HepG2 (cell line): ENCODE results near the gene LSM5. TPM values are rescaled to one million over a fixed set of nuclear protein-coding genes. Genes with fewer than 3 reads are reported as not detected.

Experiments used
- AHR ChIP-seq: IDR thresholded peaks from 2 replicates; pipeline ENCODE4 v1.6.1; 2018; ENCODE audit warnings: missing genetic modification reagents, missing compliant biosample characterization
- CSRNP1 ChIP-seq: sonication (generic); formaldehyde crosslinking; IDR thresholded peaks from 2 replicates; pipeline ENCODE4 v1.8.1; 2023; ENCODE audit warnings: mild to moderate bottlenecking, missing genetic modification reagents
- DNMT1 ChIP-seq: sonication (generic); formaldehyde crosslinking; IDR thresholded peaks from 2 replicates; pipeline ENCODE4 v1.5.1; 2020; ENCODE audit warnings: mild to moderate bottlenecking, missing genetic modification reagents
- ETV5 ChIP-seq: IDR thresholded peaks from 2 replicates; pipeline ENCODE4 v1.6.1; 2018; ENCODE audit warnings: missing biosample characterization, missing genetic modification reagents, inconsistent platforms, borderline replicate concordance
- GLMP ChIP-seq: sonication (generic); formaldehyde crosslinking; IDR thresholded peaks from 2 replicates; pipeline ENCODE4 v1.9.0; 2021; ENCODE audit warnings: missing genetic modification reagents, mild to moderate bottlenecking, borderline replicate concordance
- JARID2 ChIP-seq: sonication (generic); formaldehyde crosslinking; IDR thresholded peaks from 2 replicates; pipeline ENCODE4 v1.8.1; 2023; ENCODE audit warnings: missing genetic modification reagents, inconsistent platforms; ENCODE audit not compliant: insufficient replicate concordance
- KAT7 ChIP-seq: IDR thresholded peaks from 2 replicates; pipeline ENCODE4 v1.6.1; 2018; ENCODE audit warnings: borderline replicate concordance, missing compliant biosample characterization
- KDM3A ChIP-seq: IDR thresholded peaks from 2 replicates; pipeline ENCODE4 v1.6.1; 2018; ENCODE audit warnings: low read depth, missing compliant biosample characterization
- MAFK ChIP-seq, 2 experiments: IDR thresholded peaks in 1 of 2; conservative IDR thresholded peaks in 1 of 2; 2 replicates each; pipeline ENCODE4 v1.6.1; 2011; ENCODE audit warnings: improper control_type of control experiment in 2 of 2, low read length in 2 of 2
- MBD4 ChIP-seq: IDR thresholded peaks from 2 replicates; pipeline ENCODE4 v1.6.1; 2012; ENCODE audit warnings: low read length, inconsistent platforms, borderline replicate concordance
- MXD1 ChIP-seq: sonication (generic); formaldehyde crosslinking; IDR thresholded peaks from 2 replicates; pipeline ENCODE4 v1.4.0; 2020; ENCODE audit warnings: mild to moderate bottlenecking, missing genetic modification reagents
- NR2F1 ChIP-seq, 2 experiments: fragments of 450-650 bp in 1 of 2; formaldehyde crosslinking in 1 of 2; IDR thresholded peaks; 2 replicates each; pipeline versions ENCODE4 v1.5.0 to v1.6.1; 2016 to 2020; ENCODE audit warnings: mild to moderate bottlenecking in 1 of 2, missing compliant biosample characterization in 1 of 2, missing genetic modification reagents in 1 of 2, moderate library complexity in 1 of 2
- PBX2 ChIP-seq: IDR thresholded peaks from 2 replicates; pipeline ENCODE4 v1.6.1; 2016; ENCODE audit warnings: control low read depth
- RELA ChIP-seq: sonication (generic); formaldehyde crosslinking; IDR thresholded peaks from 2 replicates; pipeline ENCODE4 v1.4.0; 2020; ENCODE audit warnings: missing genetic modification reagents
- SIN3A ChIP-seq: IDR thresholded peaks from 2 replicates; pipeline ENCODE4 v1.6.1; 2011; ENCODE audit warnings: low read depth, mild to moderate bottlenecking, control low read depth, low read length, borderline replicate concordance
- SOX5 ChIP-seq: IDR thresholded peaks from 2 replicates; pipeline ENCODE4 v1.6.1; 2016; ENCODE audit warnings: borderline replicate concordance
- SP1 ChIP-seq, 2 experiments: fragments of 450-650 bp in 1 of 2; sonication (generic) in 1 of 2; formaldehyde crosslinking in 1 of 2; IDR thresholded peaks; 2 replicates each; pipeline versions ENCODE4 v1.4.0 to v1.6.1; 2016 to 2020; ENCODE audit warnings: missing genetic modification reagents in 1 of 2
- SP4 ChIP-seq: sonication (generic); formaldehyde crosslinking; IDR thresholded peaks from 2 replicates; pipeline ENCODE4 v1.8.1; 2023; ENCODE audit warnings: mild to moderate bottlenecking, missing genetic modification reagents
- ZFP1 ChIP-seq: IDR thresholded peaks from 2 replicates; pipeline ENCODE4 v1.6.1; 2016
- ZNF230 ChIP-seq: sonication (generic); formaldehyde crosslinking; IDR thresholded peaks from 2 replicates; pipeline ENCODE4 v1.4.0; 2020; ENCODE audit warnings: mild to moderate bottlenecking, missing genetic modification reagents
- ZNF292 ChIP-seq: sonication (generic); formaldehyde crosslinking; IDR thresholded peaks from 2 replicates; pipeline ENCODE4 v1.8.1; 2022; ENCODE audit warnings: mild to moderate bottlenecking, low read depth, missing genetic modification reagents, borderline replicate concordance
- ZNF331 ChIP-seq: sonication (generic); formaldehyde crosslinking; IDR thresholded peaks from 2 replicates; pipeline ENCODE4 v1.4.0; 2020; ENCODE audit warnings: missing genetic modification reagents
- ZNF484 ChIP-seq: sonication (generic); formaldehyde crosslinking; IDR thresholded peaks from 2 replicates; pipeline ENCODE4 v1.5.1; 2020; ENCODE audit warnings: mild to moderate bottlenecking, low read depth, missing genetic modification reagents, borderline replicate concordance
- ZNF598 ChIP-seq: sonication (generic); formaldehyde crosslinking; IDR thresholded peaks from 2 replicates; pipeline ENCODE4 v1.5.1; 2020; ENCODE audit warnings: mild to moderate bottlenecking, missing genetic modification reagents, borderline replicate concordance
- ZNF605 ChIP-seq: sonication (generic); formaldehyde crosslinking; IDR thresholded peaks from 2 replicates; pipeline ENCODE4 v1.8.0; 2022; ENCODE audit warnings: mild to moderate bottlenecking, missing genetic modification reagents
- ZNF652 ChIP-seq: IDR thresholded peaks from 2 replicates; pipeline ENCODE4 v1.6.1; 2016; ENCODE audit warnings: low read depth, borderline replicate concordance
- ZNF746 ChIP-seq: sonication (generic); formaldehyde crosslinking; IDR thresholded peaks from 2 replicates; pipeline ENCODE4 v1.8.0; 2022; ENCODE audit warnings: mild to moderate bottlenecking, missing genetic modification reagents
- polyA plus RNA-seq, 8 experiments: library from polyadenylated mRNA; depleted of rRNA in 3 of 8; stranded (reverse) in 7 of 8; unstranded in 1 of 8; fragments of >200 nt; fragmentation: Illumina TruSeq in 4 of 8; extraction: Trizol in 4 of 8; gene quantifications; 2 replicates each; pipeline versions ENCODE4 v1.2.1 to v1.2.3, GENCODE V29; 2011 to 2016; ENCODE audit warnings: low read depth in 4 of 8, missing spikeins in 1 of 8, mixed read lengths in 1 of 8; ENCODE audit not compliant: insufficient read depth in 1 of 8
- total RNA-seq, 5 experiments: library from RNA; depleted of rRNA; stranded (reverse); fragments of >200 nt; fragmentation: Illumina TruSeq; extraction: Trizol; gene quantifications; 2 replicates each; pipeline ENCODE4 v1.2.3, GENCODE V29; 2016; ENCODE audit warnings: low read depth in 1 of 5

Gene LSM5
- total and polyA plus RNA-seq, 2 of the 13 experiments (the other 11 are each of a cell fraction or from before 2014, with no cell fraction given), result 30.3 to 183 TPM

- TF ChIP-seq ZNF331 (CRISPR knock-in tag) (peak; percentile 93), ZNF598 (CRISPR knock-in tag) (peak; percentile 83; the same call in 1 of the 2 replicates), MAFK (conservative IDR thresholded peaks at IDR 0.05 in 1 of 2, IDR thresholded peaks at IDR 0.05 in 1 of 2; ENCODE audit: low read length in 2 of 2) (peak in 1 of 2 experiments; percentile 30; a peak in 1 of 4 replicates), DNMT1 (0 out of 2 replicates have a peak, but pooled peaks have one; percentile 72), ZNF292 (CRISPR knock-in tag) (0 out of 2 replicates have a peak, but pooled peaks have one; percentile 40), MBD4 (no peak), JARID2 (peak; percentile 60), ZNF230 (CRISPR knock-in tag) (peak; percentile 95), ZNF652 (CRISPR knock-in tag) (no peak), NR2F1 (CRISPR knock-in tag; IDR thresholded peaks at IDR 0.05) (no peak), ZNF605 (peak; percentile 83), PBX2 (CRISPR knock-in tag) (no peak), SIN3A (peak; percentile 99), SOX5 (peak; percentile 65; the same call in 1 of the 2 replicates), ZNF484 (CRISPR knock-in tag) (0 out of 2 replicates have a peak, but pooled peaks have one; percentile 36), KDM3A (CRISPR knock-in tag) (peak; percentile 85), ZNF746 (CRISPR knock-in tag) (peak; percentile 78), ZFP1 (CRISPR knock-in tag) (peak; percentile 79), ETV5 (CRISPR knock-in tag) (peak; percentile 96), SP1 (IDR thresholded peaks at IDR 0.05) (no peak), SP1 (CRISPR knock-in tag; IDR thresholded peaks at IDR 0.05) (peak; percentile 60), KAT7 (CRISPR knock-in tag) (peak; percentile 96), SP4 (CRISPR knock-in tag) (peak; percentile 73), CSRNP1 (CRISPR knock-in tag) (peak; percentile 58; the same call in 1 of the 2 replicates), MXD1 (CRISPR knock-in tag) (peak; percentile 85), RELA (CRISPR knock-in tag) (peak; percentile 73; the same call in 1 of the 2 replicates), AHR (CRISPR knock-in tag) (peak; percentile 98), GLMP (CRISPR knock-in tag) (no peak)
These were observed at the start of gene LSM5 (continued) for GRCh38 chr7:32490127-32490796.
